HepG2 (cell line): Measurements from ENCODE around the gene HSCB. TPM values are rescaled to one million over a fixed set of nuclear protein-coding genes. Genes with fewer than 3 reads are reported as not detected.
A peak's percentile ranks its signal among the peaks of the same experiment; 100 is the strongest.

Experiments used
- FOXK2 ChIP-seq: fragments of 450-650 bp; IDR thresholded peaks from 2 replicates; pipeline ENCODE4 v1.6.1; 2016
- HNRNPH1 ChIP-seq: fragments of 200-400 bp; formaldehyde crosslinking; optimal IDR thresholded peaks from 2 replicates; pipeline ENCODE3; 2017; ENCODE audit warnings: mild to moderate bottlenecking, low read depth, low read length
- MAFK ChIP-seq, 2 experiments: IDR thresholded peaks in 1 of 2; conservative IDR thresholded peaks in 1 of 2; 2 replicates each; pipeline ENCODE4 v1.6.1; 2011; ENCODE audit warnings: improper control_type of control experiment in 2 of 2, low read length in 2 of 2
- NAIF1 ChIP-seq: sonication (generic); formaldehyde crosslinking; IDR thresholded peaks from 2 replicates; pipeline ENCODE4 v1.5.0; 2020; ENCODE audit warnings: mild to moderate bottlenecking, missing genetic modification reagents, borderline replicate concordance
- NCOA2 ChIP-seq: sonication (generic); formaldehyde crosslinking; IDR thresholded peaks from 2 replicates; pipeline ENCODE4 v1.8.0; 2022; ENCODE audit warnings: inconsistent platforms
- PPARG ChIP-seq: conservative IDR thresholded peaks from 2 replicates; pipeline ENCODE4 v1.6.1; 2016; ENCODE audit warnings: missing biosample characterization, missing genetic modification reagents
- RBM22 ChIP-seq: fragments of 200-400 bp; formaldehyde crosslinking; optimal IDR thresholded peaks from 2 replicates; pipeline ENCODE3; 2017; ENCODE audit warnings: mild to moderate bottlenecking, low read length, moderate library complexity
- SAP130 ChIP-seq: IDR thresholded peaks from 2 replicates; pipeline ENCODE4 v1.6.1; 2016; ENCODE audit warnings: low read depth
- SNAPC4 ChIP-seq: sonication (generic); formaldehyde crosslinking; IDR thresholded peaks from 2 replicates; pipeline ENCODE4 v1.4.0; 2020; ENCODE audit warnings: mild to moderate bottlenecking, missing genetic modification reagents
- TCF7 ChIP-seq: sonication (generic); IDR thresholded peaks from 2 replicates; pipeline ENCODE4 v1.6.1; 2016; ENCODE audit warnings: antibody characterized with exemption, low read depth
- U2AF1 ChIP-seq: fragments of 200-400 bp; formaldehyde crosslinking; optimal IDR thresholded peaks from 2 replicates; pipeline ENCODE3; 2017; ENCODE audit warnings: mild to moderate bottlenecking, low read depth, low read length
- ZBTB1 ChIP-seq: sonication (generic); formaldehyde crosslinking; IDR thresholded peaks from 2 replicates; pipeline ENCODE4 v1.4.0; 2020; ENCODE audit warnings: missing genetic modification reagents, borderline replicate concordance
- ZBTB33 ChIP-seq: sonication (generic); formaldehyde crosslinking; IDR thresholded peaks from 2 replicates; pipeline ENCODE4 v1.4.0; 2020; ENCODE audit warnings: missing genetic modification reagents
- ZBTB37 ChIP-seq: sonication (generic); formaldehyde crosslinking; IDR thresholded peaks from 2 replicates; pipeline ENCODE4 v1.4.0; 2020; ENCODE audit warnings: mild to moderate bottlenecking, missing genetic modification reagents
- ZMYM4 ChIP-seq: sonication (generic); formaldehyde crosslinking; IDR thresholded peaks from 2 replicates; pipeline ENCODE4 v1.8.1; 2023; ENCODE audit warnings: mild to moderate bottlenecking, missing genetic modification reagents
- ZNF34 ChIP-seq: sonication (generic); formaldehyde crosslinking; IDR thresholded peaks from 2 replicates; pipeline ENCODE4 v1.4.0; 2020; ENCODE audit warnings: mild to moderate bottlenecking, missing genetic modification reagents, borderline replicate concordance
- ZNF431 ChIP-seq: sonication (generic); formaldehyde crosslinking; IDR thresholded peaks from 2 replicates; pipeline ENCODE4 v1.9.0; 2022; ENCODE audit warnings: missing genetic modification reagents, low read depth, mild to moderate bottlenecking, borderline replicate concordance
- ZNF878 ChIP-seq: sonication (generic); formaldehyde crosslinking; IDR thresholded peaks from 2 replicates; pipeline ENCODE4 v1.8.1; 2023; ENCODE audit warnings: mild to moderate bottlenecking, missing genetic modification reagents, moderate library complexity
- polyA plus RNA-seq, 8 experiments: library from polyadenylated mRNA; depleted of rRNA in 3 of 8; stranded (reverse) in 7 of 8; unstranded in 1 of 8; fragments of >200 nt; fragmentation: Illumina TruSeq in 4 of 8; extraction: Trizol in 4 of 8; gene quantifications; 2 replicates each; pipeline versions ENCODE4 v1.2.1 to v1.2.3, GENCODE V29; 2011 to 2016; ENCODE audit warnings: low read depth in 4 of 8, missing spikeins in 1 of 8, mixed read lengths in 1 of 8; ENCODE audit not compliant: insufficient read depth in 1 of 8
- total RNA-seq, 5 experiments: library from RNA; depleted of rRNA; stranded (reverse); fragments of >200 nt; fragmentation: Illumina TruSeq; extraction: Trizol; gene quantifications; 2 replicates each; pipeline ENCODE4 v1.2.3, GENCODE V29; 2016; ENCODE audit warnings: low read depth in 1 of 5

Gene HSCB
- total and polyA plus RNA-seq, 2 of the 13 experiments (the other 11 are each of a cell fraction or from before 2014, with no cell fraction given) = 15.4 to 20.9 TPM

GRCh38 chr22:28759861-28760560 is 18.2 kb downstream of the HSCB start (continued):
- TF ChIP-seq ZNF34 (no peak), RBM22 (no peak), NCOA2 (CRISPR knock-in tag) (peak; percentile 91), ZMYM4 (no peak), ZBTB1 (CRISPR knock-in tag) (no peak), MAFK (conservative IDR thresholded peaks at IDR 0.05 in 1 of 2, IDR thresholded peaks at IDR 0.05 in 1 of 2; ENCODE audit: low read length in 2 of 2) (no peak), FOXK2 (0 out of 2 replicates have a peak, but pooled peaks have one; percentile 22), ZNF431 (no peak), SNAPC4 (no peak; the same call in 1 of the 2 replicates), TCF7 (peak; percentile 97), ZBTB37 (CRISPR knock-in tag) (no peak), NAIF1 (CRISPR knock-in tag) (no peak), U2AF1 (no peak), ZBTB33 (no peak), PPARG (CRISPR knock-in tag) (0 out of 2 replicates have a peak, but pooled peaks have one; percentile 54), HNRNPH1 (no peak), ZNF878 (CRISPR knock-in tag) (no peak), SAP130 (CRISPR knock-in tag) (peak; percentile 76)
